HG03457 (cell line): ENCODE measurements around the gene TBC1D22A.

Source experiments
- ATAC-seq: cut with Tn5 transposase; IDR thresholded peaks from one replicate; pipeline ENCODE4 v1.9.1; 2021; ENCODE audit warnings: moderate number of reproducible peaks; ENCODE audit not compliant: unreplicated experiment

TBC1D22A gene

GRCh38 chr22:47019012-47019790 lies 256.8 kb downstream of the TBC1D22A start:
- ATAC-seq: no peak

GRCh38 chr22:47020166-47020565 lies 257.7 kb downstream of the TBC1D22A start:
- no peak for ATAC-seq

DNA sequence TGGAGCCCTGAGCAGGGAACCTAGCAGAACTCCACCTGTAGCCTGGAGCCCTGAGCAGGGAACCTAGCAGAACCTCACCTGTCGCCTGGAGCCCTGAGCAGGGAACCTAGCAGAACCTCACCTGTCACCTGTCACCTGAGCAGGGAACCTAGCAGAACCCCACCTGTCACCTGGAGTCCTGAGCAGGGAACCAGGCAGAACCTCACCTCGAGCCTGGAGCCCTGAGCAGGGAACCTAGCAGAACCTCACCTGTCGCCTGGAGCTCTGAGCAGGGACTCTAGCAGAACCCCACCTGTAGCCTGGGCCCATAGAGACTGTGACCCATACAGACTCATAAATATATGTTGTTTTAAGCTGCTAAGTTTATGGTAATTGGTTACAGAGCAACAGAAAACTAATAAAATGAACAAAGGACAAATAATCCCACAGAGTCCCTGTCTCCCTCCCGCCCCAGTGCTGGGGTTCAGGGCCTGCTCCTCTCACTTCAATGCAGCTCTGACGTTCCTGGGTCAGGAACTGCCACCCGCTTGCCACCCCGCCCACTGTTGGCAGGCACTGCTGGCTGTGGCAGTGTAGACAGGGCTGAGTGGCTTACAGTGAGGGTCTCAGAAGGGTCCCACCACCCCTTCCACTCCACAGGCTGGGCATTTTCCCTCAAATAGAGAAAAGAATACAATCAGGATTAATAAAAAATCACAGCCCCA lies 259.1 kb downstream of the TBC1D22A start:
- ATAC-seq: no peak

GRCh38 chr22:47022075-47022473 lies 259.6 kb downstream of the TBC1D22A start:
- ATAC-seq: no peak

GRCh38 chr22:47022475-47022874 lies 260.0 kb downstream of the TBC1D22A start:
- no peak for ATAC-seq

DNA sequence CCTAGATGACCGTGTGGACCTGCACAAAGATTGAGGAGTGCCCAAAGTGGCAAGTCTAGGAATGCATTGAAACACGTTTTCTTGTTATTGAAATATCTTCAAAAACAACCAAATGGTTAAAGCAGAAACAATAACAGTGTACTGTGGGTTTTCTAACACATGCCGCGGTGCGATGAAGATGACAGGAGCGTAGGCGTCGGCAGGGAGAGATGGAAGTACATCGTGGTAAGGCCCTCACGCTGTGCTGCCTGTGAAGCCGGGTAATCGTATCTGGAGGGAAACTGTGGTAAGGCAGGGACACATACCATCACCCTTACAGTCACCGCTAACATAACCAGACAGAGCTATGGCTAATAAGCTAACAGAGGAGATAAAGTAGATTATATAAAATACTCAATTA lies 261.4 kb downstream of the TBC1D22A start:
- no peak for ATAC-seq

- no peak for ATAC-seq
Measured at GRCh38 chr22:47027766-47028165, 265.3 kb downstream of the TBC1D22A start.

GRCh38 chr22:47029244-47030074 lies 267.0 kb downstream of the TBC1D22A start:
- no peak for ATAC-seq

GRCh38 chr22:47030143-47030661 lies 267.8 kb downstream of the TBC1D22A start:
- no peak for ATAC-seq

DNA sequence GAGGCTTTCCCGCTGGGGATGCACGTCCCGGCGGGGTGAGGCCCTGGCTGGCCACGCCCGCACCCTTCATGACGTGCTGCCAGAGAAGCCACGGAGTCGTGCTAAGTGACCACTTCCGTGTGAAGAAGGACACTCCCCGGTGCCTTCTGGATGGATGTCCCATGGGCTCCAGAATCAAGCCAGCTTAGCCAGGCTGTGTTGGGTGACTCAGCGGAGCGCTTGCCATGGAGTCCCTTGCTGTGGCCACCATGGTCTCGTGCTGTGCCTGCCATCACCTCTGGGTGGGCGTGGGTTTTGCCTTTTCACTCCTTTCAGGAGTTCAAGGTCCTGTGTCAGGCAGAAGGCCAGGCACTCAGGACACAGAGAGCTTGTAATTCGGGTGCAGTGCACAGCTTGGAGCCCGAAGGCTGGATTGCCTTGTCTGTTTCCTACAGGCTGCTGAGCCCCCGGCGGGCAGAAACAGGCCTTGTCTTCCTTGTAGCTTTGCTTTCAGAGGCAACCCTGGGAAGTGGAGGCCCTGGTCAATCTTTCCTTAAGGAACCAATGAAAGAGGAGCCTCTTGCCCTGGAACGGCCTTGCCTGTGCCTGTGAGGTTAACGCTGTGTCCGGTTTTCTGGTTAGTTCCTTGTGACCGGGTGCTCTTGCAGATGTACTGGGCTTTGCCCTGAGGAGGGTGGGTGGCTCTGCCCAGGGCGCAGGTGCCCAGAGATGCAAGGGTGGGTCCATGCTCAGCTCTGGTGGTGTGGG lies 268.6 kb downstream of the TBC1D22A start:
- no peak for ATAC-seq

DNA sequence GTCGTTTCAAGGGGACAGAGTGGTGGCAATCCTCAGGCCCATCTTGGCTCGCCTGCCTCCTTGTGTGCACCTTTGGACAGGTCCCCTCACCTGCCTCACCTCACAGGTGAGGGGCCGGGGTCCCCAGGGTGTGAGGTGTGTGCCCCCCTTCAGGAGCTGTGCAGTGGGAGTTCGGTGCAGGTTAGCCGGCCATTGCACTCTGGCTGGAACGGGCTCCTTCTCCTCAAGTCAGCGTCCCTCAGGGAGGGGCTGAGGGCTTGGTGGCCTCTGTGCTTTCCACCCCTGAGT lies 269.1 kb downstream of the TBC1D22A start:
- no peak for ATAC-seq

GRCh38 chr22:47032091-47032943 lies 269.9 kb downstream of the TBC1D22A start:
- no peak for ATAC-seq

DNA sequence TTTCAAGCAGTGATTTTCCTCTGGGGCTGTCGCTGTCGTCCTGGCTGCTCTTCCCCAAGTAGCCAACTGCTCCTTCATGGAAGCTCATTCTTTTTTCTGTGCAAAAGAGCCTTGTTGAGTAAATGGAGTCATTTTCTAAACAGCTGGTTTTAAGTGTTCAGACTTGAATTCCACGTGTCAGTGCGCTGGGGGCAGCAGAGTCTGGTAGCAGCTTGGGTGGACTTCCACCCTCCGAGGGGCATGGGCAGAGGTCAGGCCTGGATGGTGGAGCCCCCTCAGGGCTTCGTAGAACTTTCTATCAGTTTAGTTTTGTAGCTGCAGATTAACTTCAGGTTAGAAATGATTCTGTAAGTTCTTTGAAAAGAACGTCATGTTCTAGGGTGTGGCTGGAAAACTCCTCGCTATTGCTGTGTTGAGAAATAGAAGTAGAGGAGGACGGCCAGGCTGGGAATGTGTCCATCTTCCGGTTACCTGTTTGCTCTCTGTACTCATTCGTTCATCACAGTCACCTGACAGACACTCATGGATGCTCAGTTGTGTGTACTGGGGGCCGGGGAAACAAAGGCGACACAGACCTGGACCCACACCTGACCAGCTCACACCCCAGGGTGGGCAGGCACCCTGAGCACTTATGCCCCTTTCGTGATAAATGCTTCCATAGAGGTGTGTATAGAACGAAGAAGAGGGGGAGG lies 270.7 kb downstream of the TBC1D22A start:
- ATAC-seq: no peak

GRCh38 chr22:47033648-47034000 lies 271.2 kb downstream of the TBC1D22A start:
- ATAC-seq: no peak

GRCh38 chr22:47034076-47034808 lies 271.8 kb downstream of the TBC1D22A start:
- ATAC-seq: no peak

DNA sequence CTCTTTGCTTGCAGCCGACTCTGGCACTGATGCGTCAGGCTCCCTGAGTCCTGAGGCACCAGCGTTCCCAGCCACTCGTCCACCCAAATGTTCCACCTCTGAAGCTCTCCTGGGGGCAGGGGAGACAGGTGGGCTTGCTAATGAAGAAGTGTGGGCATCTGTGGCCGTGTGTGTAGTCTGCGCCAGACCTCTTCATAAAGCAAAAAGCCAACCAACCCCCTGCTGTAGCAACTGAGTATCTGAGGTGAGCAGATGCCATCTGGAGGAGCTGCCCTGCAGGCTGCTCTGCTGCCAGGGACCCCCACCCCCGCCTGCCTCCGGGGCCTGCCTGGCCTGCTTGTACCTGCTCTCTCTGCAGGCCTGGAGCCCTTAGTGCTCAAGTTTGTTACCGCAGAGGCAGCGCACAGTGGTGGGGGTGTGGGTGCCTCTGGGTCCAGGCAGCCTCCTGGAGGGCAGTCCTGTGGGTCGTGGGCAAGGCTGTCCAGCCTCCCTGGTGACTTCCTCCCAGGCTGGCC lies 272.5 kb downstream of the TBC1D22A start:
- ATAC-seq: no peak

DNA sequence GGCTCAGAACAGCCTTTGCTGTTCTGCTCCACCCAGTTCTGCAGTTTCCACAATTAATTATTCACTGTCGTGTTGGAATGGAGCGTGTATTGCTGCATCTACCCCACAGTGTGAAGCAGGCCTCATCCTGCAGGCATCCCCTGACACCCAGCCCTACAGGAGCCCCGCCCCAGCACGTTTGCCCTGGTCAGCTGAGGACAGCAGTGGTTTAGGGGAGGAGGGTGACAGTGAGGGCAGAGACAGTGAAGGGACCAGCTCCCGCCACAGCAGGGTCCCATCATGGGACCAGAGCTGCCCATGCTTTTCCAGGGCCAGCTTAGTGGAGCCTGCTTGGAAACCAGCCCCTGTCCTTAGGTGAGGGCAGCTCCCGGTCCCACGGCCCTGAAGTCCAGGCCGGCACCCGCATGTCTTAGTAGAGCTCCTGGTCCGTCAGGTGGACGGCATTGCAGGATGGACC lies 273.0 kb downstream of the TBC1D22A start:
- ATAC-seq: no peak

GRCh38 chr22:47036352-47036751 lies 273.9 kb downstream of the TBC1D22A start:
- no peak for ATAC-seq
